ENCODE data around the gene HTT. TPM values are rescaled to one million over a fixed set of nuclear protein-coding genes. Genes with fewer than 3 reads are reported as not detected.

Gene HTT
- total and polyA plus RNA-seq, 2 of the 8 experiments (the other 6 are each of a cell fraction or from before 2014, with no cell fraction given), result 24.0 to 71.0 TPM

DNA sequence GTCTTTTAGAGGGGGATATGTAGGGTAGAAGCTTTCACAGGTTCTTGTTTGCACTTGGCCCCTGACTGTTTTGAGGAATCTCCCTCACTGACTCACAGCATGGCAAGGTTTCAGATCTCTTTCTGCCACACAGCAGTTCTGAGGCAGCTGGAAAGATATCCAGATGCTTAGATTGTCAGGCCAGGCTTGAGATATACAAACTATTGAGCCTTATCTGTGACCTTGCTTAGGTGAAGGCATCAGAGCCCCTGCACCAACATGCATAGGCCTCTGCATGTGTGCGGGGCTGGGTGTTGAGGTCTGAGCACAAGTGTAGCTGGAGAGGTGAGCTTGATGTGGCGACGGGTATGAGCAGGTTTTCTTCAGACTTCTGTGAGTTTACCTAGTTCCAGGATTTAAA, 93.5 kb downstream of the HTT start (continued):
- TF ChIP-seq, protein P1, sequence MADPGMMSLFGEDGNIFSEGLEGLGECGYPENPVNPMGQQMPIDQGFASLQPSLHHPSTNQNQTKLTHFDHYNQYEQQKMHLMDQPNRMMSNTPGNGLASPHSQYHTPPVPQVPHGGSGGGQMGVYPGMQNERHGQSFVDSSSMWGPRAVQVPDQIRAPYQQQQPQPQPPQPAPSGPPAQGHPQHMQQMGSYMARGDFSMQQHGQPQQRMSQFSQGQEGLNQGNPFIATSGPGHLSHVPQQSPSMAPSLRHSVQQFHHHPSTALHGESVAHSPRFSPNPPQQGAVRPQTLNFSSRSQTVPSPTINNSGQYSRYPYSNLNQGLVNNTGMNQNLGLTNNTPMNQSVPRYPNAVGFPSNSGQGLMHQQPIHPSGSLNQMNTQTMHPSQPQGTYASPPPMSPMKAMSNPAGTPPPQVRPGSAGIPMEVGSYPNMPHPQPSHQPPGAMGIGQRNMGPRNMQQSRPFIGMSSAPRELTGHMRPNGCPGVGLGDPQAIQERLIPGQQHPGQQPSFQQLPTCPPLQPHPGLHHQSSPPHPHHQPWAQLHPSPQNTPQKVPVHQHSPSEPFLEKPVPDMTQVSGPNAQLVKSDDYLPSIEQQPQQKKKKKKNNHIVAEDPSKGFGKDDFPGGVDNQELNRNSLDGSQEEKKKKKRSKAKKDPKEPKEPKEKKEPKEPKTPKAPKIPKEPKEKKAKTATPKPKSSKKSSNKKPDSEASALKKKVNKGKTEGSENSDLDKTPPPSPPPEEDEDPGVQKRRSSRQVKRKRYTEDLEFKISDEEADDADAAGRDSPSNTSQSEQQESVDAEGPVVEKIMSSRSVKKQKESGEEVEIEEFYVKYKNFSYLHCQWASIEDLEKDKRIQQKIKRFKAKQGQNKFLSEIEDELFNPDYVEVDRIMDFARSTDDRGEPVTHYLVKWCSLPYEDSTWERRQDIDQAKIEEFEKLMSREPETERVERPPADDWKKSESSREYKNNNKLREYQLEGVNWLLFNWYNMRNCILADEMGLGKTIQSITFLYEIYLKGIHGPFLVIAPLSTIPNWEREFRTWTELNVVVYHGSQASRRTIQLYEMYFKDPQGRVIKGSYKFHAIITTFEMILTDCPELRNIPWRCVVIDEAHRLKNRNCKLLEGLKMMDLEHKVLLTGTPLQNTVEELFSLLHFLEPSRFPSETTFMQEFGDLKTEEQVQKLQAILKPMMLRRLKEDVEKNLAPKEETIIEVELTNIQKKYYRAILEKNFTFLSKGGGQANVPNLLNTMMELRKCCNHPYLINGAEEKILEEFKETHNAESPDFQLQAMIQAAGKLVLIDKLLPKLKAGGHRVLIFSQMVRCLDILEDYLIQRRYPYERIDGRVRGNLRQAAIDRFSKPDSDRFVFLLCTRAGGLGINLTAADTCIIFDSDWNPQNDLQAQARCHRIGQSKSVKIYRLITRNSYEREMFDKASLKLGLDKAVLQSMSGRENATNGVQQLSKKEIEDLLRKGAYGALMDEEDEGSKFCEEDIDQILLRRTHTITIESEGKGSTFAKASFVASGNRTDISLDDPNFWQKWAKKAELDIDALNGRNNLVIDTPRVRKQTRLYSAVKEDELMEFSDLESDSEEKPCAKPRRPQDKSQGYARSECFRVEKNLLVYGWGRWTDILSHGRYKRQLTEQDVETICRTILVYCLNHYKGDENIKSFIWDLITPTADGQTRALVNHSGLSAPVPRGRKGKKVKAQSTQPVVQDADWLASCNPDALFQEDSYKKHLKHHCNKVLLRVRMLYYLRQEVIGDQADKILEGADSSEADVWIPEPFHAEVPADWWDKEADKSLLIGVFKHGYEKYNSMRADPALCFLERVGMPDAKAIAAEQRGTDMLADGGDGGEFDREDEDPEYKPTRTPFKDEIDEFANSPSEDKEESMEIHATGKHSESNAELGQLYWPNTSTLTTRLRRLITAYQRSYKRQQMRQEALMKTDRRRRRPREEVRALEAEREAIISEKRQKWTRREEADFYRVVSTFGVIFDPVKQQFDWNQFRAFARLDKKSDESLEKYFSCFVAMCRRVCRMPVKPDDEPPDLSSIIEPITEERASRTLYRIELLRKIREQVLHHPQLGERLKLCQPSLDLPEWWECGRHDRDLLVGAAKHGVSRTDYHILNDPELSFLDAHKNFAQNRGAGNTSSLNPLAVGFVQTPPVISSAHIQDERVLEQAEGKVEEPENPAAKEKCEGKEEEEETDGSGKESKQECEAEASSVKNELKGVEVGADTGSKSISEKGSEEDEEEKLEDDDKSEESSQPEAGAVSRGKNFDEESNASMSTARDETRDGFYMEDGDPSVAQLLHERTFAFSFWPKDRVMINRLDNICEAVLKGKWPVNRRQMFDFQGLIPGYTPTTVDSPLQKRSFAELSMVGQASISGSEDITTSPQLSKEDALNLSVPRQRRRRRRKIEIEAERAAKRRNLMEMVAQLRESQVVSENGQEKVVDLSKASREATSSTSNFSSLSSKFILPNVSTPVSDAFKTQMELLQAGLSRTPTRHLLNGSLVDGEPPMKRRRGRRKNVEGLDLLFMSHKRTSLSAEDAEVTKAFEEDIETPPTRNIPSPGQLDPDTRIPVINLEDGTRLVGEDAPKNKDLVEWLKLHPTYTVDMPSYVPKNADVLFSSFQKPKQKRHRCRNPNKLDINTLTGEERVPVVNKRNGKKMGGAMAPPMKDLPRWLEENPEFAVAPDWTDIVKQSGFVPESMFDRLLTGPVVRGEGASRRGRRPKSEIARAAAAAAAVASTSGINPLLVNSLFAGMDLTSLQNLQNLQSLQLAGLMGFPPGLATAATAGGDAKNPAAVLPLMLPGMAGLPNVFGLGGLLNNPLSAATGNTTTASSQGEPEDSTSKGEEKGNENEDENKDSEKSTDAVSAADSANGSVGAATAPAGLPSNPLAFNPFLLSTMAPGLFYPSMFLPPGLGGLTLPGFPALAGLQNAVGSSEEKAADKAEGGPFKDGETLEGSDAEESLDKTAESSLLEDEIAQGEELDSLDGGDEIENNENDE (IDR thresholded peaks at IDR 0.05; ENCODE audit: insufficient replicate concordance, low read length), result peak; percentile 28
- TF ChIP-seq KDM4A (IDR thresholded peaks at IDR 0.05; ENCODE audit: low read depth, low read length, severe bottlenecking), result no peak
- no peak for TF ChIP-seq SIN3A (conservative IDR thresholded peaks at IDR 0.05 in 1 of 2, IDR thresholded peaks at IDR 0.05 in 1 of 2; ENCODE audit: low read depth in 1 of 2, low read length in 2 of 2)
- TF ChIP-seq TCF12 (IDR thresholded peaks at IDR 0.05; ENCODE audit: low read depth, low read length), result 0 out of 2 replicates have a peak, but pooled peaks have one; percentile 59
